ENCODE results near the gene DNAH8. TPM values are rescaled to one million over a fixed set of nuclear protein-coding genes. Genes with fewer than 3 reads are reported as not detected.

The DNAH8 gene
- total RNA-seq, 1 donor from 2014 or later, result not detected

DNA sequence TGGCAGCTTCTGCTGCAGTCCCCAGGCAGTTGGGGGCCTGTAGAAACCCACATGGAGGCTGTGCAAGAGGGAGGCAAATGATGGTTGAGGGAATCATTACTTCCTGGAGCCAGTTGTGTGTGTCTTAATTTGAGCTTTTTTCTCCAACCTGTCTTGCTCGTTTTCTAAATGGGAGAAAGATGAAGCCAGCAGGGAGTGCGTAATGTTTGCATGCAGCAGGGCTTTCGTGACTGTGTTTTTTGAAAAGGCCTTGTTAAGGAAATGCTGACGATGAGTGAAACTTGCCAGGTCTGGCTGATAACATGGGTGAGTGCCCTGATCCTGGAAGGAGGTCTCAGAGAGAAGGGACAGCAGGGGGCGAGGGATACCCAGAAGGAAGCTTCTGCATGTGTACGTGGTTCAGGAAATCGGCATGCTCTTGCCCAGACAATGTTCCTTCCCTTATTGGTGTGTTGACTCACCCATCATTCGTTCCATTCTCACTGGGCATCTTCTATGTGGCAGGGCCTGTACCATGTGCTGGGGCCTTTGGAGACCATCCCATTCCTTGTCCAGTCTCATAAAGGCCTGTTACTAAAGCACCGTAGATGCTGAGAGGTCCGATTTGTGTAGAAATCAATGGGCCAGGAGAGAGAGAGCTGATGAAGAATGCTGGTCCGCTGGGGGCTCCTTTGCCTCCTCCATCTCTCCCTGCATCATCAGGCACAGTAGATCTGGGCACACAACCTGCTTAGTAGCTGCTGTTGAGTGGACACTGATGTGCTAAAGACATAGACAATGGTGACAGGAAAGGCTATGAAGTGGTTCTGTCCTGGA is 360.9 kb downstream of the DNAH8 start:
- Histone ChIP-seq H3K79me2 (ENCODE audit: insufficient read depth, low read length) (no peaks in the 10 kb centered on the region), H3K9ac (ENCODE audit: low read length) (no peak overlapping the region), H3K36me3 (ENCODE audit: insufficient read depth, low read length) (no peaks in the 10 kb centered on the region), H2AFZ (ENCODE audit: low read depth, low read length) (no peak overlapping the region), H3K9me3 (ENCODE audit: insufficient read depth, low read depth, low read length) (no peaks in the 10 kb centered on the region), H3K4me2 (ENCODE audit: low read length) (no peak overlapping the region), H3K27me3 (ENCODE audit: insufficient read depth, low read length) (no peaks in the 10 kb centered on the region), H3K4me1 (ENCODE audit: insufficient read depth, low read length) (no peaks in the 10 kb centered on the region), H4K20me1 (ENCODE audit: insufficient read depth, low read length) (no peaks in the 10 kb centered on the region), H3K27ac (ENCODE audit: low read depth, low read length) (no peak overlapping the region), H3K4me3 (ENCODE audit: insufficient read depth, low read depth, low read length) (no peak overlapping the region)
- H3K4me3 Mint-ChIP-seq (ENCODE audit: unreplicated experiment), result no peak overlapping the region
- H3K9me3 Mint-ChIP-seq (ENCODE audit: unreplicated experiment), result peaks cover 2% of the 10 kb centered on the region
- no peak for DNase-seq (ENCODE audit: low read depth)
- no peaks in the 10 kb centered on the region for H3K36me3 Mint-ChIP-seq (ENCODE audit: low read depth, unreplicated experiment)
- no peaks in the 10 kb centered on the region for H3K4me1 Mint-ChIP-seq (ENCODE audit: low read depth, unreplicated experiment)
- TF ChIP-seq EZH2 (IDR thresholded peaks at IDR 0.05; ENCODE audit: insufficient read depth, low read length), result no peak
- TF ChIP-seq CTCF (IDR thresholded peaks at IDR 0.05; ENCODE audit: insufficient read depth, low read depth, low read length), result no peak
- H3K27me3 Mint-ChIP-seq (ENCODE audit: low read depth, unreplicated experiment), result peaks cover 56% of the 10 kb centered on the region
- no peak for FAIRE-seq
- H3K27ac Mint-ChIP-seq (ENCODE audit: unreplicated experiment), result no peak overlapping the region

DNA sequence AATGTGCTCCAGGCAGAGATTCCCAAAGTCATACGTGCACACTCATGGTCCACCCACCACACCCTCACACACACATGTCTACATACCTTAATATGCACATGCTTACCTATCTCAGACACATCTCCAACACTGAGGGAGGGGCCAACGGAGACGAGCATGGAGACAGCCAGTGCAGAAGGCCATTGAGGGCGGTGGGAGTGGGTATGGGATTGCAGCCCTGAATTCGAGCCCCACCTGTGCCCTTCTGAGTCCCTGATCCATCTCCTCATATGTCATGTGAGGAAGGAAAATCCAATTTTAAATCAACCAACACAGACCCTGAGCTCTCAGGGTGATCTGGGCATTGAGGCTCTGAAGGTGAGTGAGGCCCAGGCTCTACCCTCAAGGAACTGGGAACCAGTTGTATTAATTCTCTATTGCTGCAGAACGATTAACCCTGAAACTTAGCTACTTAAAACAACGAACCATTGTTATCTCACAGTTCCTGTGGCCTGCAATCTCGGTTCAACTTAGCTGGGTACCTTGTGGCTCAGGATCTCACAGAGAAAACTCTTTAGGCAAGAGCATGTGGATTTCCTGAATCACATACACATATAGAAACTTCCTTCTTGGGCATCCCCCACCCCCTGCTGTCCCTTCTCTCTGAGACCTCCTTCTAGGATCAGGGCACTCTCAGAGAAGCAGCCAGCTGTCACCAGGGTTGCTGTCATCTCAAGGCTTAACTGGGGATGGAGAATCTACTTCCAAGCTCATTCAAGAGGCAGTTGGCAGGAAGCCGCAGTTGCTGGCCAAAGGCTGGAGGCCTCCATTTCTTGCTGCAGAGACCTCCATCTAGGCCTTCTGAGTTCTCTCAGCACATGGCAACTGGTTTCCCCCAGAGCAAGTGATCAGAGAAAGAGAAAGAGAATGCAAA is 361.8 kb downstream of the DNAH8 start:
- no peak overlapping the region for H3K9ac ChIP-seq (ENCODE audit: low read length)
- Mint-ChIP-seq H3K27me3 (ENCODE audit: low read depth, unreplicated experiment) (peaks cover 62% of the 10 kb centered on the region), H3K27ac (ENCODE audit: unreplicated experiment) (no peak overlapping the region), H3K36me3 (ENCODE audit: low read depth, unreplicated experiment) (no peaks in the 10 kb centered on the region), H3K4me3 (ENCODE audit: unreplicated experiment) (no peak overlapping the region), H3K4me1 (ENCODE audit: low read depth, unreplicated experiment) (no peaks in the 10 kb centered on the region), H3K9me3 (ENCODE audit: unreplicated experiment) (peaks cover 2% of the 10 kb centered on the region)
- no peak overlapping the region for H3K4me2 ChIP-seq (ENCODE audit: low read length)
- H3K79me2 ChIP-seq (ENCODE audit: insufficient read depth, low read length), result no peaks in the 10 kb centered on the region
- no peak for DNase-seq (ENCODE audit: low read depth)
- TF ChIP-seq EZH2 (IDR thresholded peaks at IDR 0.05; ENCODE audit: insufficient read depth, low read length) (no peak), CTCF (IDR thresholded peaks at IDR 0.05; ENCODE audit: insufficient read depth, low read depth, low read length) (no peak)
- H3K9me3 ChIP-seq (ENCODE audit: insufficient read depth, low read depth, low read length), result no peaks in the 10 kb centered on the region
- no peak for FAIRE-seq
- no peaks in the 10 kb centered on the region for H3K27me3 ChIP-seq (ENCODE audit: insufficient read depth, low read length)
- H3K36me3 ChIP-seq (ENCODE audit: insufficient read depth, low read length), result no peaks in the 10 kb centered on the region
- no peak overlapping the region for H3K27ac ChIP-seq (ENCODE audit: low read depth, low read length)
- H3K4me1 ChIP-seq (ENCODE audit: insufficient read depth, low read length), result no peaks in the 10 kb centered on the region
- H2AFZ ChIP-seq (ENCODE audit: low read depth, low read length), result no peak overlapping the region
- H3K4me3 ChIP-seq (ENCODE audit: insufficient read depth, low read depth, low read length), result no peak overlapping the region
- no peaks in the 10 kb centered on the region for H4K20me1 ChIP-seq (ENCODE audit: insufficient read depth, low read length)
